Thoracic aorta (tissue), 2 donors: ENCODE measurements around the gene SLC39A11. TPM values are rescaled to one million over a fixed set of nuclear protein-coding genes. Genes with fewer than 3 reads are reported as not detected.

Experiments used
- ATAC-seq: fragments of 150-250 bp; one replicate; pipeline ENCODE4 v1.8.0; 2017; ENCODE audit warnings: low read depth; ENCODE audit not compliant: insufficient number of reproducible peaks, low FRiP score
- DNase-seq: peaks from one replicate; pipeline ENCODE4 v3.0.0-alpha.2; 2020; ENCODE audit warnings: low spot score
- H3K27ac ChIP-seq, 2 donors: fragments of 200-600 bp; sonication (generic); 1 replicate in 1 of 2; 2 replicates in 1 of 2; pipeline ENCODE4 v1.5.1; 2016; ENCODE audit warnings: mild to moderate bottlenecking in 2 of 2, moderate library complexity in 2 of 2
- H3K27me3 ChIP-seq: fragments of 200-600 bp; sonication (generic); replicated peaks from 2 replicates; pipeline ENCODE4 v1.6.0; 2016; ENCODE audit warnings: mild to moderate bottlenecking; ENCODE audit not compliant: insufficient read depth
- H3K36me3 ChIP-seq: fragments of 200-600 bp; sonication (generic); one replicate; pipeline ENCODE4 v1.5.1; 2016
- H3K4me1 ChIP-seq, 2 donors: fragments of 200-600 bp; sonication (generic); 1 replicate in 1 of 2; 2 replicates in 1 of 2; pipeline versions ENCODE4 v1.5.1 to v1.6.0; 2016; ENCODE audit warnings: low read depth in 2 of 2, mild to moderate bottlenecking in 1 of 2; ENCODE audit not compliant: control insufficient read depth in 1 of 2
- H3K4me3 ChIP-seq: fragments of 200-600 bp; sonication (generic); 2 replicates; pipeline ENCODE4 v1.5.1; 2016; ENCODE audit warnings: mild to moderate bottlenecking
- H3K9me3 ChIP-seq: fragments of 200-600 bp; sonication (generic); 2 replicates; pipeline ENCODE4 v1.5.1; 2016
- CTCF ChIP-seq: fragments of 200-600 bp; sonication (generic); IDR thresholded peaks from one replicate; pipeline ENCODE4 v1.5.1; 2019; ENCODE audit warnings: antibody characterized with exemption
- total RNA-seq, 2 donors: library from RNA; depleted of rRNA; stranded (reverse); fragments of >200 nt; gene quantifications; one replicate each; pipeline versions ENCODE4 v1.1.0 to v1.2.3, GENCODE V29; 2016

SLC39A11 gene
- total RNA-seq, 2 donors from 2014 or later, result 12.0 to 29.1 TPM

GRCh38 chr17:72882426-72882825, 210.1 kb downstream of the SLC39A11 start:
- Histone ChIP-seq H3K27me3 (no peaks in the 10 kb centered on the region), H3K27ac (no peak overlapping the region), H3K9me3 (no peaks in the 10 kb centered on the region), H3K36me3 (no peaks in the 10 kb centered on the region), H3K4me3 (no peak overlapping the region), H3K4me1 (no peaks in the 10 kb centered on the region)
- no peak for TF ChIP-seq CTCF
- ATAC-seq (no peak), DNase-seq (no peak)

GRCh38 chr17:72879877-72880276, 212.6 kb downstream of the SLC39A11 start:
- Histone ChIP-seq H3K36me3 (no peaks in the 10 kb centered on the region), H3K9me3 (peaks cover 6% of the 10 kb centered on the region), H3K4me3 (no peak overlapping the region), H3K4me1 (no peaks in the 10 kb centered on the region), H3K27me3 (no peaks in the 10 kb centered on the region), H3K27ac (no peak overlapping the region)
- no peak for ATAC-seq
- no peak for DNase-seq
- no peak for TF ChIP-seq CTCF

GRCh38 chr17:72878975-72879660, 213.4 kb downstream of the SLC39A11 start:
- no peaks in the 10 kb centered on the region for H3K27me3 ChIP-seq
- no peak for TF ChIP-seq CTCF
- no peaks in the 10 kb centered on the region for H3K36me3 ChIP-seq
- no peaks in the 10 kb centered on the region for H3K4me1 ChIP-seq
- ATAC-seq (no peak), DNase-seq (no peak)
- peaks cover 6% of the 10 kb centered on the region for H3K9me3 ChIP-seq
- H3K4me3 ChIP-seq, result no peak overlapping the region
- no peak overlapping the region for H3K27ac ChIP-seq

- H3K27me3 ChIP-seq, result no peaks in the 10 kb centered on the region
- no peaks in the 10 kb centered on the region for H3K4me1 ChIP-seq
- H3K4me3 ChIP-seq, result no peak overlapping the region
- H3K9me3 ChIP-seq, result peaks cover 6% of the 10 kb centered on the region
- TF ChIP-seq CTCF, result no peak
- no peak overlapping the region for H3K27ac ChIP-seq
- DNase-seq, result no peak
- ATAC-seq, result no peak
- H3K36me3 ChIP-seq, result no peaks in the 10 kb centered on the region
Measured at GRCh38 chr17:72877348-72877747, 215.1 kb downstream of the SLC39A11 start.

- TF ChIP-seq CTCF, result no peak
- H3K4me1 ChIP-seq, result no peaks in the 10 kb centered on the region
- H3K36me3 ChIP-seq, result no peaks in the 10 kb centered on the region
- H3K4me3 ChIP-seq, result no peak overlapping the region
- no peaks in the 10 kb centered on the region for H3K27me3 ChIP-seq
- peaks cover 6% of the 10 kb centered on the region for H3K9me3 ChIP-seq
- no peak overlapping the region for H3K27ac ChIP-seq
- DNase-seq (no peak), ATAC-seq (no peak)
Measured at GRCh38 chr17:72876413-72876812, 216.1 kb downstream of the SLC39A11 start.
